IPS DF 4.7 (cell line): ENCODE results near the gene SCN1B.
"Not testable (repeated sequence)": the region's sequence is repeated elsewhere in the genome, so short reads cannot be mapped to it uniquely, and the experiment has no call there.

Source experiments
- DNase-seq: peaks from one replicate; pipeline ENCODE4 v3.0.0-alpha.2; 2013; ENCODE audit warnings: low spot score; ENCODE audit errors: extremely low read depth

The SCN1B gene

DNA sequence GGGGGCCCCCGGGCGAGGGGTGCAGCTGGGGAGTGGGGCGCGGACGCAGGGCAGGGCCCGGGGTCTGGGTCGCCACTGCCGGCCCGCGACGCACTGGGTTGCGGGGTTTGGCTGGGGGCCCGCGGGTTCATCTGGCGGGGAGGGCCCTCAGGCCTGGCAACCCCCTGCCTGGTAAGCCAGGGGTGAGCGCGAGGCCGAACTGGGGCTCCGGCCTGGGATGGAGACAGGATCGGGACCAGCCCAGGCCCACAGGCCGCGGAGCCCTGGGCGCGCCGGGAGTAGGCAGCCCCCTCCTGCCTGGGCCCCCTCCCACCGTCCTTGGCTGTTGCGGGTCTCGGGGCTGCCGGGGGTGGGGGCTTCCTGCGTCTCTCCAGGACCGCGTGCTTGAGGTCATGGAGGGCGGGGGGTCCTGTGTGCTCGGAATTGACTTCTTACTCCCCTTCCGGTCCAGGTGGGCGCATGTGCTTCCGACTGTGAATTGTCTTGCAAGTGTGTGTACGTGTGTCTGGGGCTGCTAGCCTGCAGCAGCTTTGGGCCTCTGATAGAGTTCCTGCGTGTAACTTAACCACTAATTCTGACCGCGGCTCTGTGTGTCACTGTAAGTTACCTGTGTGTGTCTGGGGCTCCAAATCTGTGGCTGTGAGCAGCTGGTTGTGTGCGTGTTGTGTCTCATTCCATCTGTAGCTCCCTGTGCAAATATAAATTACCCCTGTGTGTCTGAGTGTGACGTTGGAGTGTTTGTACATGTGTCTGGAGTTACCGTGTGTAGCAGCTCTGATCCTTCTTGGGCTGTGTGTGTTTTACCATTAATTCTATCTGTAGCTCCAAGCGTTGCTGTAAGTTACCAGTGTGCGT, 29.4 kb upstream of the SCN1B start:
- no peak for DNase-seq

- DNase-seq = no peak
Observed at GRCh38 chr19:35002037-35002535, 28.2 kb upstream of the SCN1B start.

DNA sequence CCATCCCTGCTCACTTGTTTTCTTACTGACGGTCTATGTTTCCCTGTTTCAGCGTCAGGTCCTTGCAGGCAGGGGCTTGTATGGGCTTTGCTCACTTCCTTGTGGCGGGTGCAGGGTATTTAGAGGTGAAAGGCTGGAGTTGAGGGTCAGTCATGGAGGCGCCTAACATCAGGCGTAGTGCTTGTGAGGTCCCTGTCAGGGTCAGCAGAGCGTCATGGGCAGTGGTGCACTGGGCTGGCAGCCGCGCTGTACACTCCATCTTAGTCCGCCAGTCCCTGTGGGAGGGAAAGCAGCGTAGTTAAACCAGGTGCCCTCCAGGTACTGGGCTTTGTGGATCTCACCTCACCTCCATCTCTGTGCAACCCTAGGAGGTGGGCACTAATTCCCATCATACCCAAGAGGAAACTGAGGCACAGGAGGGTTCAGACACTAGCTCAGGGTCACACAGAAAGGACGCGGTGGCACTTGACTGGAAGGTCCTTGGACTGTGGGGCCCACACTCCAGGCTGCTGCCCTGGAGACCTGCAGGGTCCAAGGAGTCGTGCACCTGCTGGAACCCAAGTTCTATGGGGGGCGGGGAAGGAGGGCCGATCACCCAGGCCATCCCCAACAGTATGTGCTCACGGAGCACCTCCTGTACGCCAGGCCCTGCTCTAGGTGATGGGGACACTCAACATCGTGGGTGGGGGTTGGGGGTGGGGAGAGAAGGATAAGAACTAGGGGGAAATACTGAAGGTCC, 25.6 kb upstream of the SCN1B start:
- DNase-seq = no peak

DNA sequence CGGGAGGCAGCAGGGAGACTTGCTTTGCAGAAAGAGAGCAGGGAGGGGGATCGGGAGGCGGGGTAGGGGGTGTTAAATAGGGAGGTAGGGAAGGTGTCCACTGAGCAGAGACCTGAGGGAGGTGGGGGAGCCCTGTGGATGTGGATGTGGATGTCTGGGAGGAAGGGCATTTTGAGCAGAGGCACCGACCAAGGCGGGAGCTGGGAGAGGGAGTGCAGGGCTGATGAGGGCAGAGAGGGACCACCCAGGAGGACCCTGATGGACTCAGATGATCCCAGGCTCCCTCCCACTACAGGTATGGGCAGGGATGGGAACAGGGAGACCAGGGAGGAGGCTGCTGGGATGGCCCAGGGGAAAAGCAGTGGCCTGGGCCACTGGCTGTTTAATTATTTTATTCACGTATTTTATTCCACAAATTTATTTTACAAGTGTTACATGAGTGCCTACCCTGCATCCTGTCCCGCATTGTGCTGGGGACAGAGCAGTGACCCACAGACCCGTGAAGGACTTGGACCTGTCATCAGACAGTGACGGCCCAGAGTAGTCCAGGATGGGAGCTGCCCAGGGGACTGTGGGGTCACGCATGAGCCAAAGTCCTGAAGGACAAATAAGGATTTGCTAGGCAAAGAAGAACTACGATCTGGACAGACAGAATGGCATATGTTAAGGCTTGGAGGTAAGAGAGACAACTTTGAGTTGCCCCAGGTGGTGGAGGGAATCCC, 24.9 kb upstream of the SCN1B start:
- DNase-seq = no peak

DNA sequence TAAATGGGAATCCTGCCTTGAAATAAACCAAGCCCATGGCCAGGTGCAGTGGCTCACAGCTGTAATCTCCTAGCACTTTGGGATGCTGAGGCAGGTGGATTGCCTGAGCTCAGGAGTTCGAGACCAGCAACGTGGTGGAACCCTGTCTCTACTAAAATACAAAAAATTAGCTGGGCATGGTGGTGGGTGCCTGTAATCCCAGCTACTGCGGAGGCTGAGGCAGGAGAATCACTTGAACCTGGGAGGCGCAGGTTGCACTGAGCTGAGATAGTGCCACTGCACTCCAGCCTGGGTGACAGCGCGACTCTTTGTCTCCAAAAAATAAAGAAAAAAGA, 24.3 kb upstream of the SCN1B start:
- not testable (repeated sequence) for DNase-seq

GRCh38 chr19:35006342-35006998, 23.8 kb upstream of the SCN1B start:
- DNase-seq = no peak

DNA sequence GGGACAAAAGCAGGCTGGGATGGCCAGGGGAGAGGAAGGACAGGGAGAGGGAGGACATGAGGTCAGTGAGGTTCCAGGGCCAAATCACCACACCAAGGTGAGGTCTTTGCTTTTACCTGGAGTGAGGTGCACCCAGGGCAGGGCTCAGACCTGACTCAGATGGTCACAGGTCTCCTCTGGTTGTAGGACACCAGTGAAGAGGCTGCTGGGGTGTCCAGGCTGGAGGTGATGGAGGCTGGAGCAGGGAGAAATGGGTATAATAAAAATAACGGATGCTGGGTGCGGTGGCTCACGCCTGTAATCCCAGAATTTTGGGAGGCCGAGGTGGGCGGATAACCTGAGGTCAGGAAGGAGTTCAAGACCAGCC, 23.3 kb upstream of the SCN1B start:
- no peak for DNase-seq

DNA sequence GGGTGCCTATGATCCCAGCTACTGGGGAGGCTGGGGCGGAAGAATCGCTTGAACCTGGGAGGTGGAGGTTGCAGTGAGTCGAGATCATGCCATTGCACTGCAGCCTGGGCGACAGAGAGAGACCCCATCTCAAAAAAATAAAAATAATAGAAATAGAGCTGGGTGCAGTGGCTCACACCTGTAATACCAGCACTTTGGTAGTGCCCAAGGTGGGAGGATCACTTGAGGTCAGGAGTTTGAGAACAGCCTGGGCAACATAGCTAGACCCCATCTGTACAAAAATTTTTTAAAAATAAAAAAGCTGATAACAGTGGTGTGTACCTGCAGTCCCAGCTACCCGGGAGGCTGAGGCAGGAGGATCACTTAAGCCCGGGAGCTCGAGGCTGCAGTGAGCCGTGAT, 22.8 kb upstream of the SCN1B start:
- DNase-seq = not testable (repeated sequence)

DNA sequence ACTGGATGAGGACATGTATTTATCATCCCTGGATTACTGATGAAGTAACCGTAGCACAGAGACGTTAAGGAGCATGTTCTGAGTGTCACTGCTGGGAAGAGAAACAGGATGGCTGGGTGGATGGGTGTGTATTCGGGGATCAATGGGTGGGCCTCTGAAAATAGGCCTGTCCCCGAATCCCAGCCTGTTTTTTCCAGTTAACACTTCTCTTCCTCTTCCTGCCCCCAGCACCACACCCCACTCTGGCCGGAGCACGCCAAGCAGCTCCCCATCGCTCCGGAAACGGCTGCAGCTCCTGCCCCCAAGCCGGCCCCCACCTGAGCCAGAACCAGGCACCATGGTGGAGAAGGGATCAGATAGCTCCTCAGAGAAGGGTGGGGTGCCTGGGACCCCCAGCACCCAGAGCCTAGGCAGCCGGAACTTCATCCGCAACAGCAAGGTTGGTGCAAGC, 21.4 kb upstream of the SCN1B start:
- DNase-seq = no peak

- DNase-seq = no peak
Observed at GRCh38 chr19:35009424-35010415, 20.6 kb upstream of the SCN1B start.

- no peak for DNase-seq
Observed at GRCh38 chr19:35011091-35011689, 19.1 kb upstream of the SCN1B start.

- DNase-seq = no peak
Observed at GRCh38 chr19:35011737-35012682, 18.3 kb upstream of the SCN1B start.

DNA sequence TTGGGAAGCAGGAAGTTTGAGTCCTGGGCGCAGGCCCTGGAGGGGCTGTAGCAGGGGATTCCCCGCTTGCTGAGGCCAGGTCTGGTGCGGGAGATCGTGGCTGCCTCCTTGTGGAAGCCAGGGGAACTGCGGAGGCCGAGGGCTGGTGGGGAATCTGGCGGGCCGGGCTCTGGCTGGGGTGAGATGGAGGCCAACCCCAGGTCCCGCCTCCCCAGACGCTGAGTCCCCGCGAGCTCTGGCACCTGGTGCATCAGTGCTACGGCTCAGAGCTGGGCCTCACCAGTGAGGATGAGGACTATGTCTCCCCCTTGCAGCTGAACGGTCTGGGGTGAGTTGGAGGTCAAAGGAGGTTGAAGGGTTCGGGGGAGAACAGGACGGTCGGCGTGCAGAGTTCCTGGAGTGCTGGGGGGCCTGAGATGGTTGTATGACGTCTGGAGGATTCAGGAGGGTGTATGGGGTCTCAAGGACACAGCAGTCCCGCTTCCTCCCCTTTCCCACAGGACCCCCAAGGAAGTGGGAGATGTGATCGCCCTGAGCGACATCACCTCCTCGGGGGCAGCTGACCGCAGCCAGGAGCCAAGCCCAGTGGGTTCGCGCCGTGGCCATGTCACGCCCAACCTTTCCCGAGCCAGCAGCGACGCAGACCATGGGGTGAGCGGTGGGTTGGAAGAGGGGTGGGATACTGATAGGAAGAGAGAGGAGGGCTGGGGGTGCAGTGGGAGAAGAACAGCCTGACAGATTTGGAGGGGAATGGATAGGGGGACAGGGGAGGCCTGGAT, 17.0 kb upstream of the SCN1B start:
- no peak for DNase-seq

DNA sequence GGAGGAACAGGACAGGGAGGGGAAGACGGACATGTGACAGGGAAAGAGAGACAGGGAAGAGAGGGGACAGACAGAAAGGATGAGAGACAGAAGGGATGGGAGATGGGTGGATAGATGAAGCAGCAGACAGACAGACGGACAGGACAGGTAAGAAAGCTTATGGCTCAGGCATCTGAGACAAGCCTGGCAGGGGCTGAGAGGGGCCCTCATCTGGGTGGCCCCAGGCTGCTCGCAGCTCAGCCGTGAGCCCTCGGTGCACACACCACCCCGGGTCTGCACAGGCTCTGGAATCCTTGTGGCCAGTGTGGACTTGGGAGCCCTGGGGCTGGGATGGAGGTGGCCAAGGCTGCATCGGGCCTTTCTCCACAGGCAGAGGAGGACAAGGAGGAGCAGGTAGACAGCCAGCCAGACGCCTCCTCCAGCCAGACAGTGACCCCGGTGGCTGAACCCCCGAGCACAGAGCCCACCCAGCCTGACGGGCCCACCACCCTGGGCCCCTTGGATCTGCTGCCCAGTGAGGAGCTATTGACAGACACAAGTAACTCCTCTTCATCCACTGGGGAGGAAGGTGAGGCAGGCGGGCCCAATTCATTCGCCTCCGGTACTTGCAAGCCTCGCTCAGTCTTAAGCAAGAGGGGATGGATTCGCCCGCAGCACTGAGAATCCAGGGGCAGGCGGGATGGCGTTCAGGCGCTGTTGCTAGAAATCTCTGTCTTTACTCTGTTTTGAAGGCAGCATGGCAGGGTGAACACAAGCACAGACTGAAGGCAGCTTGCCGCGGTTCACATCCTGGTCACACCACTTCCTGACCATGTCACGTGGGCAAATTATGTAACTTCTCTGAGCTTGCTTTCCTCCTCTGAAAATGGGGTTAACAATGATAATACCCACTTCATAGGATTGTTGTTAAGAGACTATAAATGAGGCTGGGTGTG, 16.2 kb upstream of the SCN1B start:
- DNase-seq = no peak

GRCh38 chr19:35014774-35015173, 15.5 kb upstream of the SCN1B start:
- DNase-seq = not testable (repeated sequence)

- no peak for DNase-seq
Observed at GRCh38 chr19:35015270-35015953, 14.9 kb upstream of the SCN1B start.
